GM20431 (cell line): ENCODE results near the gene PPL.
"Not testable (repeated sequence)": the region's sequence is repeated elsewhere in the genome, so short reads cannot be mapped to it uniquely, and the experiment has no call there.

Source experiments
- in situ Hi-C: fragments of 300-500 bp; cut with MseI, MboI; formaldehyde crosslinking; loops from one replicate; pipeline ENCODE4 v1.15.0; 2020; ENCODE audit warnings: low sequenced_read_pairs; ENCODE audit not compliant: unreplicated experiment

PPL gene

DNA sequence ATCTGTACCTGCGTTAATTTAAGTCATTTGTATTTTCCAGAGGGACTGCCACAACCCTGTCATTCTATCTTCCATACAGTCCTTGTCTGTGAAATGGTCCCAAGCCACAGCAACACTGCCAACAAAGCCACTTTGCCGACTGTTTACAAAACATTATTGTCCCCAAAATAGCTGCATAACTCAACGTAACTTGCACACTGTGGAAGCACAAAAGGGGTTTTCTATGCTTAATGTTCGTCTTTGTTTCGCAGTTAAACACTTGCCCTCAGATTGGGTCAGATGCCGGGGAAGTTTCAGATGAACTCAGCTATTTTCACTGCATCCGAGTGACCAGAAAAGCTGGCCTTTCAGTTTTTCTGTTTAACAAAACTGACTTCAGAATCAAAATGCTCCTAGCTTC, 25.8 kb upstream of the PPL start:
- in situ Hi-C loops, result no loop called here

DNA sequence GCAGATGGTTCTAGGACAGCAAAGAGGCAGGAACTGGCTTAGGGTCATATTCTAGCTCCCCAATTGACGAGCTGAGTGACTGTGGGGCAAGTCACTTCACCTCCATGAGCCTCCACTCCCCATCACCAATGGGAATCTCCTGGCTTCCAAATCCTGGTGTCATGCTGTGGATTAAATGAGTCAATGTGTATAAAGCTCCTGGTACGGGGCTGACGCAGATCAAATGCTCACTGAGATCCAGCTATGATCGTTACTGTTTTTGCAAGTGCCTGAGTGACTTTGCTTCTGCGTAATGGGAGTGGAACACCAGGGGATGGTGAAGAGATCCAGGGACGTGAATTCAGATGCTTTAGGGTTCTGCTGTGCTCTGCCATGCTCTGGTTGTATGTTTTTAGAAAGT, 23.6 kb upstream of the PPL start:
- in situ Hi-C loops, result no loop called here

DNA sequence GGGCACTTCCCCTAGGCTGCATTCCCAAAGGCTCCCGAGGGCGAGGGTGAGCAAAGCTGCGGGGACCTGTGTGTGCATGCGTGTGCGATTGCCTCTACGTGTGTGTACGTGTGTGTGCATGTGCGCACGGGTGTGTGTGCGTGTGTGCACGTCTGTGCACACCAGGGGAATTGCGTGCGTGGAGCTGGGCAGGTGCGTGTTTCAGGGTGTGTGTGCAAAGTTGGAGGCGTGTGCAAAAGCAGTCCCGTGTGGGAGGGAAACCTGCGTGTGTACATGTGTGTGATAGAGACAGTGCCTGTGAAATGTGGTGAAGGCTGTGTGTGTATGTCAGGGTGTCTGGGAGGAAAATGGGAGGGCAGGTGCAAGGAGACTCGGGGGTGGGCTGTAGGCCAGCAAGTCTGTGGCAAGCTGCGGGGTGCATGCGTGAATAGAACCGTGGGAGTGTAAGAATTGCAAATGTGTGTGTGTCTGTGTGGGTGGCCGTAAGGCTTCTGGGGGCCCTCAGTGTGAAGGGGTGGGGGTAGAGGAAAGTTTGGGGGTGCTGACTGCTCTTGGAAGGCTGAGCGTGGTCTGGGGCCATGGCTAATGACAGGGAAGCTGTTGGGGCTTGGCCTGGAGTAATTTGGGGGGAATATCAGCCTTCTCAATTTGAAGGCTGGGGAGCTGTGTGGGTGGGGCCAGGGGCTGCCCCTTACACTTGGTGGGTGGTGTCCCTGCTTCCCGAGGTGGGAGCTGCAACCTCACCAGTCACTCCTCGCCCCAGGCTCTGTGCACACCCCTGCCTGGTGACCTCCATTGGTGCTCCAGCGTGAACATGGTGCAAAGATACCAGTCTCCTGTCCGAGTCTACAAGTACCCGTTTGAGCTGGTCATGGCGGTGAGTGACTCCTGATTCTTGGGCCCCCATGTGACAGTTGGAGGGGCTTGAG, 21.8 kb upstream of the PPL start:
- in situ Hi-C loops, result no loop called here

DNA sequence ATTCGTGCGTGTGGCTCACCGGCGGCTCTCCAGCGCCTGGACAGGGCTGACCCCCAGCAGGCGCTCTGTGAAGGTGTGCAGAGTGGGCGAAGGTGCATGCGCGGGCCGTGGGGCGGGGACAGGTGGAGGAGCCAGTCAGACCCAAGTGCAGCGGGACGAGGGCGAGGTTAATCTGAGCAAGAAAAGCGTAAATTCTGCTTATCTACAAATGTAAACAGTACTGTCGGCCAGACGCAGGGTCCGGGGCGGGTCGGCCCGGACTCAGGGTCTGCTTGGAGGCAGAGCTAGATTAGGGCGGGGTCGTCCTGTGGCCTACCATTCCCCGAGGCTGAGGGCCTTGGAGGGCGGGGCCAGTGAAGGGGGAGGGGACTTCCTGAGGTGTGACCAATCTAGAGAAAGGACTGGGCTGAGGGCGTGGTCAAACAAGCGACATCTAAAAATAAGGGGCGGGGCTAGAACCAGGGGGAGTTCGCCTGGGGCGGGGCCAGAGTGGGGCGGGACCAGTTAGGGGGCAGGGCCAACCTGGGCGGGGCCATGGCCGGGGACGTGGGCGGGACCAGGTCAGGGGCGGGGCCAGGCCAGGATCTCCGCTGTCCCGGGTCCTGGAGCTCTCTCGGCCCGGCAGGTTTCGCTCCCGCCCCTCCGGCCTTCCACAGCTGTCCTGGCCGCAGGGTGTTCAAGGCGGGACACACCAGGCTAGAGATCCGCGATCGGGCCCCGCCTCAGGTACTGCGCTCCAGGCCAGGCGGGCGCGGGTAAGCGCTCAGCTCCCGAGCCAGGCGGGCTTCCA, 21.0 kb upstream of the PPL start, which contains the start of gene SEC14L5:
Gene SEC14L5, plus strand, starts transcription at position 611 of the 790 bp plus-strand sequence. CDS start 994 bp downstream, outside the sequence.
- in situ Hi-C loops, result no loop called here

DNA sequence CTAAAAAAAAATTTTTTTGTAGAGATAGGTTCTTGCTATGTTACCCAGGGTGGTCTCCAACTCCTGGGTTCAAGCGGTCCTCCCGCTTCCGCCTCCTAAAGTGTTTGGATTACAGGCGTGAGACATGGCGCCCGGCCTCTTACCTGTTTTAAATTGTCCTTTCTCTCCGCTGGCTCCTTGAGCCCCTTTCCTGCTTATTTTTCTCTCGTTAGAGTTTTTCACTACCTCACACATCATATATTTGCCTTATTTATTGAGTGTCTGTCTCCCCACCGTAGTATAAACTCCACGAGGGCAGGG, 20.4 kb upstream of the PPL start:
- in situ Hi-C loops, result no loop called here

DNA sequence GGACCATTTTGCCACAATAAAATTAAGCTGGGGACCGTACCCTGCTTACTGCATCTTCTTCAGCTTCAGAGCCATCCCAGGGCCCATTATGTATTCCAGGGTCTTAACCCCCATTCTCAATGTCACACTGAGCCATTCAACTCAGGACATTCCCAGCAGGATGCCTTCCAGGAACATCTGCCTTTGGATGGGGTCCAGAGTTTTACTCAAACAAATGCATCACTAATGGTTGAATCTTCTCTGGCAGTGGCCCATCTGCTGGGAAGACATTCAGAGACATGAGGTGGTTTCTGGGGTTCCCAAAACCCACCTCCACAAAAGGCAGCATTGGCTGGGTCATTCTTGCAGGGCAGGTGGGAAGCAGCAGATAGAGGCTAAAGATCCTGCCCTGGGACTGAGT, 17.8 kb upstream of the PPL start:
- in situ Hi-C loops, result no loop called here

DNA sequence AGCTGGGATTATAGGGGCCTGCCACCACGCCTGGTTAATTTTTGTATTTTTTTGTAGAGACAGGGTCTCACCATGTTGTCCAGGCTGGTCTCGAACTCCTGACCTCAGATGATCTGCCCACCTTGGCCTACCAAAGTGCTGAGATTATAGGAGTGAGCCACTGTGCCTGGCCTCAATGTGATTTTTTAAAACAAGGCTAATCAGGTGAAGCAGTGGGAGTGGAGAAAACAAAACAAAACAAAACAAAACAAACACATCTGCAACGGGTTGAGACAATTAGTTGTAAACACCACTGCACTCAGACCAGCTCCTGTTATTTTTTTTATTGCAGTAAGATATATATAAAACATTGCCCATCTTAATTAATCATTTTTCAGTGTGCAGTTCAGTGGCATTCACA, 14.6 kb upstream of the PPL start:
- in situ Hi-C loops, result not testable (repeated sequence)

DNA sequence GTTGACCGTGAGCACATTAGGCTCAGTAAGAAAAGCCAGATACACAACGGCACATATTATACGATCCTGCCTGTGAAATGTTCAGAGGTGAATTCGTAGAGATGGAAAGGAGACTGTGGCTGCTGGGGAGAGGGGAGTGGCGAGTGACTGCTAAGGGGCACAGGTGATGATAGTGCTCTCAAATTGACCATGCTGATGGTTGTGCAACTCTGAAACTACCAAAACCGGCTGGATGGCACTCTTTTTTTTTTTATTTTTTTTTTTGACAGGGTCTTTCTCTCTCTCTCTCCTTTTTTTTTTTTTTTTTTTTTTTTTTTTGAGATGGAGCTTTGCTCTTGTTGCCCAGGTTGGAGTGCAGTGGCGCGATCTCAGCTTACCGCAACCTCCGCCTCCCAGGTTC, 13.0 kb upstream of the PPL start:
- in situ Hi-C loops, result no loop called here

DNA sequence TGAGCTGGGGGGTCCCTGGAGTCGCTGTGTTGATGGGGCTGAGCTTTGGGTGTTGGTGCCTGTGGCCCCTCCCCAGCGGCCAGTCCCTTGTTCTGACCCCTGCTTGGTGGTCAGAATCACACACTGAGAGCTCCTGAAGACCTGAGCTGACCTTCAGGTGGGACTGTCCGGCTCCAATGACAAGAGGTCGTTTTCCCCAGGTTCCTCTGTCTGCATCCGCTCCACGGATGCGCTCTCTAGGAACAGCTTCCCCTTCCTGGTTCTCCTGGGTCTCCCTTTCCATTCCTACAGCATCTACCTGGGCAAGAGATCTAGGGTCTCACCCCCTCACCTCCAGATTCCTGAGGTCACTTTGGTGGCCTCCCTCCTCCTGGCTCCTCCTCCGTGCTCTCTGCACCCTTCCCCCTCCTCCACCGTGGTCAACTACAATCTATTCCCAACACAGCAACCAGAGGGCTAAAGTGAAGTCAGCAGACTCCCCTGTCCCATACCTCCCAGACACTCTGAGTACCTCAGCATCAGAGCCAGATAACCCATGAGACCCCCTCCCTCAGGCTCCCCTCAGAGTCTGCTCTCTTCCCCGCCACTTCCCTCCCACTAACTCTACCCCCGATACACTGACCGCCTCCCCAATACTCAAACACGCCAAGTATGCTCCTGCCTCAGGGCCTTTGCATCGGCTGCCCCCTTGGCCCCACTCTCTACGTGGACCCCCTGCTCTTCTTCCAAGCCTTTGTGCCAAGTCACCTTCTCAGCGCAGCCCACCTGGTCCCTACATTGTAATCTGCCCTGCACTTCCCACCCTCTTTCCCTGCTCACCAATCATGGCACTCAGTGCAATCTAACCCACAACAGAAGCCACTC, 12.2 kb upstream of the PPL start:
- in situ Hi-C loops, result no loop called here

DNA sequence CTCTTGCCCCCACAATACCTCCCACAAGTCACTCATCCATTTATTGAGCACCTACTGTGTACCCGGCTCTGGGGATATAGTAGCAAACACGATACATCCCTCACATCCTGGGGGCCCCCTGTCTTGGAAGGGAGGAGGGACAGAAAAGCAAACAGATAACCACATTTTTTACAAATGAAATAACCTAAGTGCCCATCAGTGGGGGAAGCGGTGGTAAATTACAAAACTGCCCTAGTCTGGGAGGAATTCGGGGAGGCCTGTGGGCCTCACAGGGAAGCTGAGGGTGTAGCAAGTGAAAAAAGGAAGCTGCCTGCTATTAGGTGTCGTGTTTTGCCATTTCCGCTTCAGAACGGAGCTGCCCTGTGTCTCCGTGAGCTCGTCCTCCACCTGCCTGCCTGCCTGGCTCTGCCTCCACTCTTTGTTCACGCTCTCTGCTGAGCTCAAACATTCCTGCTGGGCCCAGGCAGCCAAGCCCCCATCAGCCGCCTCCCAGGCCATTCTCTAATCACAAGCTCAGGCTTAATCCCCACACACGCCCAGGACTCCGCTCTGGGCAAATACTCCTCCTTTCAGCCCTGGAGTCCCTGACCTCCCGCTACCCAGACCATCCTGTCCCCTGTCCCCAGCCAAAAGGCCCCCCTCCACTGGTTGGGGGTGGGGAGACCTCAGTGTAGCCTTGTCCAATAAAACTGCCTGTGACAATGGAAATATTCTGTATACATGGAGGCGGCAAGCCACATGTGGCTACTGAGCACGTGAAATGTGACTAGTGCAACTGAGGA, 11.0 kb upstream of the PPL start:
- in situ Hi-C loops, result no loop called here

DNA sequence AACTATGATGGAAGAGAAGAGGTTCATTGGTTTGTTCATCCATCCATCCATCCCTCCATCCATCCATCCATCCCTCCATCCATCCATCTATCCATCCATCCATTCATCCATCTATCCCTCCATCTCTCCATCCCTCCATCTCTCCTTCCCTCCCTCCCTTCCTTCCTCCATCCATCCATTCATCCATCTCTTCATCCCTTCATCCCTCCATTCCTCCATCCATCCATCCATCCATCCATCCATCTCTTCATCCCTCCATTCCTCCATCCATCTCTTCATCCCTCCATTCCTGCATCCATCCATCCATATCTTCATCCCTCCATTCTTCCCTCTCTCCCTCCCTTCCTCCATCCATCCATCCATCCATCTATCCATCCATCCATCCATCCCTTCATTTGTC, 10.0 kb upstream of the PPL start:
- in situ Hi-C loops, result no loop called here

DNA sequence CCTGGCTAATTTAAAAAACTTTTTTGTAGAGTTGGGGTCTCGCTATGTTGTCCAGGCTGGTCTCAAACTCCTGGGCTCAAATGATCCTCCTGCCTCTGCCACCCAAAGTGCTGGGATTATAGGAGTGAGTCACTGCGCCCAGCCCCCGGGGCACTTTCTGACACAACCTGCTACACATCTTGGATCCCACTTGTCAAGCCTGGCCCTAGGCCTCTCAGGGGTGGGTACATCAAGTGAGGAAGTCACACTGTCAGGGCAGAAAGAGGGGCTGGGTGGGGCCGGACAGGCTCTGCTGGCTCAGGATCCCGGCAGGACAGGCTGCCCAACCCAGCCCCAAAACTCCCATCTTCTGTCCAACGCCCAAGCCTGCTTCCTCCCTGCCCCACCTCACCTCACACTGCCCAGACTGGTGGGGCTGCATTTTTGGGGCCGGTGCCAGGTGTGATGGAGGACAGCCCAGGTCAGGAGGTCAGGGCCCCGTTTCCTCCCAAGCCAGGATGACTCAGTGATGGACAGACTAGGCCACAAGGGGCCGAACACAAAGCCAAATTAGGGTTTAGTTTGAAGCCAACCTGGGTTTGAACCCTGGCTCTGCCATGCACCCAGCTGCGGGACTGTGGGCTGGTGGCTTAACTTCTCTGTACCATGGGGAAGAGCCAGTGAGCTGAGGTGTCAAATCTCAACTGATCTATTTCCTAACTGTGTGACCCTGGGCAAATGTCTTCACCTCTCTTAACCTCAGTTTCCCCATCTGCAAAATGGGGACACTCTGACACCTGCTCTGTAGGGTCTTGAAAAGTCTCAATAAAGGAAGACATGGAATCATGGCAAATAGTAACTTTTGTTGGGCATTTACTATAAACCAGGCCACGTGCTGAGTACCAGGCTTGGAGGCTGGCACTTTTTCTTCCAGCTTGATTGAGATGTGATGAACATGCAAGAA, 8.9 kb upstream of the PPL start:
- in situ Hi-C loops, result no loop called here

DNA sequence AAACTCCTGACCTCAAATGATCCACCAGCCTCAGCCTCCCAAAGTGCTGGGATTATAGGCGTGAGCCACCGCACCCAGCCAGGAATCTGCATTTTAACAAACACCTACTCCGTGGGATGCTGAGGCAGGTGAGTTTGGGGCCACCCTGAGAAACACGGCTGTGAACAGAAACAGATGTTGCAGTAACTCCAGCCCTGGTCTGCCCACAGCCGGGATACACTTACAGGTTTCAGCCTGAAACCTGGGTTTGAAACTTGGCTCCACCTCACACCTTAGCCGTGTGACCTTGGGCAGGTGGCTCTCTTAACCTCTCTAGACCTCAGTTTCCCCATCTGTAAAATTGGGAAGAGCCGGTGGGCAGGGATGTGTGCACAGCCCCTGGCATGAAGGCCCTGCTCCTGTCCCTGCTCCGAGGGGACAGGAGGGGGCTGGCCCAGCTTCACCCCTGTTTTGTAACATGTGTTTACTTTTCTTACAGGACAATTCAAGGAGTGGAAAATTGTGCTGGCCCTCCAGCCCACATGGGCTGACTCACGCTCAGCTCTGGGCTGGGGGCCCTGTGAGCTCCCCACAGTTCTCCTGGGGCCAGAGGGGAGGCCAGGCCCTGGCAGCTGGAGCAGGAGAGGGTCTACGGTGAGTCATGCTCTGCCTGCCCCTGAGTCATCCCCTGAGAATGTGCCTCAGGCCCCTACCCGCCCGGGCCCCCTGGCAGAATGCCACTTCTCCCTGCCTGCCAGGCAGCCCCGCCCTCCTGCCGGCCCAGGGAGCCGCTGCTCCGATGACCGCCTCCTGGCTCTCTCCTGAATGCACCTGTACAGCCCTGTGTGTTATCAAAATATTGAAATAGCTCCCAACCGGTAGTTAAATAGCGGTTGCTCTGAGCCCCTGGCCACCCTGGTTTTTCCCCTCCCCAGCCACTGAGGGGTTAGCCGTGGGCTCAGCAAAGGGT, 7.7 kb upstream of the PPL start:
- in situ Hi-C loops, result no loop called here

DNA sequence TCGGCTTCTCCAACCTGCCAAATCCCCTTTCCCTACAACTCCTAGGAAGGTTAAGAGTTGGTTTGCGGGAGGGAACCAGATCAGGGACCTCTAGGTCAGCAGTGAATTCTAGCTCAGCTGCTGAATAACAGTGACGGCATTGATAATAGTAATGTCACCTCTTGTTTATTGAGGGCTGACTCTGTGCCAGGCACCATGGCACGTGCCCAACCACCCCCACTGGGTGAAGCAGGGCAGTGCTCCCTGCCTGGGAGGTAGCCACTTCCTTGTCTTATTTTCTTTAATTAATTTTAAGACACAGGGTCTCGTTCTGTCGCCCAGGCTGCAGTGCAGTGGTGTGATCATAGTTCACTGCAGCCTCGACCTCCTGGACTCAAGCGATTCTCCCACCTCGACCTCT, 5.5 kb upstream of the PPL start:
- in situ Hi-C loops, result no loop called here

DNA sequence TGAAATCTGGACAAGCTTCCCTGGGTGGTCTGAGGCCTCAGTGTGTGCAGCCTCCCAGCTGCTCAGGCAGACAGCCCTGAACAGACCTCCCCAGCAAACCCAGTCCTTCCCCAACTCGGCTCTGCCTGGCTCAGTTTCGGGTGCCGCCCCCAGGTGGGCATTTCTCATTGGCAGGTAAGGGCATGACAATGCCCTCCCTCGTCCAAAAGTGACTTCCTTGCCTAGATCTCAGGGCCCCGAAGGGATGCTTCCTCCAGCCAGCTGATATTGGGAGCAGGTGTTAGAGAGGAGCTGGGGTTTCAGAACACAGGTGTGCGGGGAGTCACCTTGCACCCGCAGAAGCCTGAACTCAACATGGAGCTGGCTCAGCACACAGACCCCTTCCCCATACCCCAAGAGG, 3.8 kb upstream of the PPL start:
- in situ Hi-C loops, result no loop called here

DNA sequence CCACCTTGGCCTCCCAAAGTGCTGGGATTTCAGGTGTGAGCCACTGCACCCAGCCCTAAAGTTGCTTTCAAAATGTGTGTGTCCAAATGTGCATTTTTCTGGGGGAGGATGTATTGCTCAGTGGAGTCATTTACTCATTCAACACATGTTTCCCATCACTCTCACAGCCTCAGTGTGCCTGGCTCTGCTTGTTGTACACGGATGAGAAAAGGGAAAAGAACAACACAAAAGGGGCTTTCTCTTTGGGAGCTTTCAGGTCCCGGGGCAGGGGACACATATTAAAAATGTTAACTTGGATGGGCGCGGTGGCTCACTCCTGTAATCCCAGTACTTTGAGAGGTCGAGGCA, 1.7 kb upstream of the PPL start:
- in situ Hi-C loops, result no loop called here

DNA sequence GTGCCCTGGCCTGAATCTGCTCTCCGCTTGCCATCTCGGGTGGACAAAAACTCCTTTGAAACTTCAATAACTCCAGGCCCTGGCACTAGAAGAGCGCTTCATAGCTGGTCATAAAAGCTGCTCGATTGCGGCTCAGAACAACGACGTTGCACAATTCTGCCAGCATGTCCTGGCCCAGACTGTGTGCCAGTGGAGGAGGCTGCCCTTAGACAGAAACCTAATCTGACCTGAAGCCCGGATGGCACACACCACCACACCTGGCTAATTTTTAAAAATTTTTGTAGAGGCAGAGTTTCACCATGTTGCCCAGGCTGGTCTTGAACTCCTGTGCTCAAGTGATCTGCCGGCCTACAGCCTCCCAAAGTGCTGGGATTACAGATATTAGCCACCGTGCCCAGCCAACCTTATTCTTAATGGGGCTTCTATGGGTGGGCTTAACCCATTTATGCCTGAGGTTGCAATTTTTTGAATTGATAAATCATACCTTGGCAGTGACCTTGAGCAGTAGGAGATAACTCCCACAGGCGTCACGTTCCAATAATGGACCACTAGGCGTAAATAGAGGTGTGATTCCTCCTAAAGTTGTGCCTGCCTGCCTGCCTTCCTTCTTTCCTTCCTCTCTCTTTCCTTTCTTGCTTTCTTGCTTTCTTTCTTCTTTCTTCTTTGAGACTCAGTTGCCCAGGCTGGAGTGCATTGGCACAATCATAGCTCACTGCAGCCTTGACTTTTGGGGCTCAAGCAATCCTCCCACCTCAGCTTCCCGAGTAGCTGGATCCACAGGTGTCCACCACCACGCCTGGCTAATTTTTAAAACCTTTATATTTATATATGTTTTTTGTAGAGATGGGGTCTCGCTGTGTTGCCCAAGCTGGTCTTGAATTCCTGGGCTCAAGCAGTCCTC, 1.1 kb upstream of the PPL start:
- in situ Hi-C loops, result no loop called here
